Esophagus squamous epithelium (tissue), 5 donors: ENCODE data around the gene P4HTM. TPM values are rescaled to one million over a fixed set of nuclear protein-coding genes. Genes with fewer than 3 reads are reported as not detected.

Experiments used
- DNase-seq: peaks from one replicate; lab custom pipeline; 2025; lab: John Stamatoyannopoulos, UW
- H3K27ac ChIP-seq, 4 donors: fragments of 200-600 bp; sonication (generic); one replicate each; pipeline ENCODE4 v1.5.1; 2016 to 2019; ENCODE audit warnings: mild to moderate bottlenecking in 1 of 4
- H3K27me3 ChIP-seq, 4 donors: fragments of 200-600 bp; sonication (generic); 1 replicate in 3 of 4; 2 replicates in 1 of 4; pipeline versions ENCODE4 v1.5.1 to v1.6.0; 2017 to 2021; ENCODE audit warnings: antibody characterized with exemption in 1 of 4
- H3K36me3 ChIP-seq, 3 donors: fragments of 200-600 bp; sonication (generic); one replicate each; pipeline ENCODE4 v1.5.1; 2016 to 2019
- H3K4me1 ChIP-seq, 3 donors: fragments of 200-600 bp; sonication (generic); one replicate each; pipeline ENCODE4 v1.5.1; 2017 to 2019
- H3K4me3 ChIP-seq, 4 donors: fragments of 200-600 bp; sonication (generic); 1 replicate in 3 of 4; 2 replicates in 1 of 4; pipeline ENCODE4 v1.5.1; 2016 to 2019; ENCODE audit warnings: mild to moderate bottlenecking in 2 of 4, moderate library complexity in 1 of 4
- H3K9me3 ChIP-seq, 3 donors: fragments of 200-600 bp; sonication (generic); one replicate each; pipeline ENCODE4 v1.5.1; 2016 to 2019
- CTCF ChIP-seq, 6 experiments: fragments of 450-650 bp in 4 of 6; fragments of 200-600 bp in 2 of 6; sonication (generic) in 2 of 6; IDR thresholded peaks; one replicate each; pipeline ENCODE4 v1.5.1; 2016 to 2019; ENCODE audit warnings: antibody characterized with exemption in 6 of 6, mild to moderate bottlenecking in 4 of 6, moderate library complexity in 4 of 6
- POLR2A ChIP-seq, 4 donors: fragments of 450-650 bp; IDR thresholded peaks; one replicate each; pipeline ENCODE4 v1.6.1; 2017; ENCODE audit warnings: antibody characterized with exemption in 4 of 4, mild to moderate bottlenecking in 4 of 4, moderate library complexity in 3 of 4
- WGBS, 2 donors: methylation state at CpG; one replicate each; pipeline ENCODE4 v1.1.5; 2018; 5-methylcytosine and 5-hydroxymethylcytosine counted together
- intact Hi-C: fragments of 100-400 bp; cut with DNase I; formaldehyde crosslinking; loops from one replicate; pipeline ENCODE4 v1.15.0; 2022
- total RNA-seq, 4 donors: library from RNA; depleted of rRNA; stranded (reverse); fragments of >200 nt; gene quantifications; one replicate each; pipeline ENCODE4 v1.1.0, GENCODE V29; 2016
- donor health status: DM: yes; HTN: yes; CAD: no.

Gene P4HTM
- total RNA-seq, 4 donors from 2014 or later, result 5.7 to 28.1 (median 16.7) TPM

- Histone ChIP-seq H3K27me3 (no peaks in the 10 kb centered on the region), H3K4me3 (peak overlapping the region; percentile 59 to 96 (median 75)), H3K4me1 (peaks cover 14 to 47% (median 22%) of the 10 kb centered on the region in 3 donors), H3K36me3 (peaks cover 0 to 22% (median 0%) of the 10 kb centered on the region in 3 donors), H3K27ac (peak overlapping the region; percentile 81 to 98 (median 88)), H3K9me3 (no peaks in the 10 kb centered on the region)
- intact Hi-C loops, result no loop called here
- TF ChIP-seq CTCF (IDR thresholded peaks at IDR 0.05), result no peak
- TF ChIP-seq POLR2A (IDR thresholded peaks at IDR 0.05), result no peak
- no peak for DNase-seq
- 9 to 11% methylated on average over 5 to 24 of the region's 40 CpGs for WGBS, 2 donors
Measured at GRCh38 chr3:48990636-48991469, 812 bp downstream of the P4HTM start.

- Histone ChIP-seq H3K4me3 (peak overlapping the region in 2 of 4 donors; percentile 91 to 96), H3K36me3 (peaks cover 0 to 20% (median 0%) of the 10 kb centered on the region in 3 donors), H3K27me3 (no peaks in the 10 kb centered on the region), H3K27ac (peak overlapping the region in 1 of 4 donors; percentile 90), H3K9me3 (no peaks in the 10 kb centered on the region), H3K4me1 (peaks cover 14 to 47% (median 22%) of the 10 kb centered on the region in 3 donors)
- WGBS, 2 donors, result 64 to 70% methylated on average over 4 to 5 of the region's 5 CpGs
- TF ChIP-seq POLR2A (IDR thresholded peaks at IDR 0.05), result no peak
- intact Hi-C loops, result no loop called here
- no peak for DNase-seq
Measured at GRCh38 chr3:48991851-48992545, 2.0 kb downstream of the P4HTM start.

GRCh38 chr3:48993834-48994233 is 3.8 kb downstream of the P4HTM start:
- H3K27me3 ChIP-seq, result no peaks in the 10 kb centered on the region
- H3K9me3 ChIP-seq, result no peaks in the 10 kb centered on the region
- intact Hi-C loops, result no loop called here
- no peak overlapping the region for H3K27ac ChIP-seq
- H3K36me3 ChIP-seq, result peaks cover 0 to 32% (median 0%) of the 10 kb centered on the region in 3 donors
- DNase-seq, result no peak
- H3K4me1 ChIP-seq, result peaks cover 14 to 38% (median 18%) of the 10 kb centered on the region in 3 donors
- H3K4me3 ChIP-seq, result no peak overlapping the region
- TF ChIP-seq POLR2A (IDR thresholded peaks at IDR 0.05) (no peak), CTCF (IDR thresholded peaks at IDR 0.05) (no peak)

- DNase-seq, result no peak
- H3K4me1 ChIP-seq, result peaks cover 3 to 14% (median 6%) of the 10 kb centered on the region in 3 donors
- WGBS, 2 donors, result 75 to 95% methylated on average over 2 to 7 of the region's 8 CpGs
- intact Hi-C loops, result no loop called here
- no peak overlapping the region for H3K27ac ChIP-seq
- peaks cover 0 to 32% (median 0%) of the 10 kb centered on the region in 3 donors for H3K36me3 ChIP-seq
- H3K9me3 ChIP-seq, result no peaks in the 10 kb centered on the region
- no peaks in the 10 kb centered on the region for H3K27me3 ChIP-seq
- TF ChIP-seq POLR2A (IDR thresholded peaks at IDR 0.05) (no peak), CTCF (IDR thresholded peaks at IDR 0.05) (no peak)
- H3K4me3 ChIP-seq, result no peak overlapping the region
Measured at GRCh38 chr3:48996640-48997039, 6.6 kb downstream of the P4HTM start.

- Histone ChIP-seq H3K4me3 (no peak overlapping the region), H3K36me3 (peaks cover 0 to 32% (median 0%) of the 10 kb centered on the region in 3 donors)
Measured at GRCh38 chr3:48997102-48997635, 7.1 kb downstream of the P4HTM start.

More at GRCh38 chr3:48997102-48997635, 7.1 kb downstream of the P4HTM start:
- DNase-seq, result no peak
- peaks cover 0 to 8% (median 1%) of the 10 kb centered on the region in 3 donors for H3K4me1 ChIP-seq
- no peaks in the 10 kb centered on the region for H3K27me3 ChIP-seq
- H3K27ac ChIP-seq, result no peak overlapping the region
- 100% methylated on average over 3 to 6 of the region's 8 CpGs for WGBS, 2 donors
- no peaks in the 10 kb centered on the region for H3K9me3 ChIP-seq
- TF ChIP-seq POLR2A (IDR thresholded peaks at IDR 0.05) (no peak), CTCF (IDR thresholded peaks at IDR 0.05) (no peak)
- intact Hi-C loops, result no loop called here
